ENCODE measurements around the gene UBE2D3.

- TF ChIP-seq EZH2phosphoT487 (IDR thresholded peaks at IDR 0.05; ENCODE audit: insufficient read depth, low read depth) (no peak), EZH2 (IDR thresholded peaks at IDR 0.05; ENCODE audit: insufficient read depth, poor library complexity, severe bottlenecking) (no peak)
Observed at GRCh38 chr4:102808009-102808408, 19.3 kb downstream of the UBE2D3 start.
